Ecto neural progenitor cell (in vitro differentiated cells): ENCODE measurements around the gene AP4S1.

Source experiments
- DNase-seq: peaks from one replicate; pipeline ENCODE4 v3.0.0-alpha.2; 2018; ENCODE audit warnings: low spot score

Gene AP4S1

DNA sequence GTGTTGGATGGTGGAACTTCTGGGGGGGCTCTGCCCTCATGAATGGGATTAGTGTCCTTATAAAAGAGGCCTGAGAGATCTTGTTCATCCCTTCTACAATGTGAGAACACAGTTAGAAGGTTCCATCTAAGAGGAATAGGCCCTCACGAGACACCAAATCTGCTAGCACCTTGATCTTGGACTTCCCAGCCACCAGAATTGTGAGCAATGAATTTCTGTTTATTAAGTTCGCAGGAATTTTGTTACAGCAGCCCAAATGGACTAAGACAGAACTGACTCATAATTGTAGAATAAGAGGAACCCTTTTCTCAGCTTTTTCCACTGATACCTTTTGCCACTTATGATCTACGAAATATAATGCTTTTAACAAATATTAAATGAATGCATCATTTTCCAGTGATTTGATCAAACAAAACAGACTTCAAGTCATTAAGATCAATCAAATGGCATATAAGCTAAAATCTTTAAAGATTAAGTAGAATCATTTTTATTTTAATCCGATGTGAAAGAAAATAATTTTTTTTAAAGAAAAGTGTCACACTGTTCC, 113.9 kb downstream of the AP4S1 start:
- no peak for DNase-seq

DNA sequence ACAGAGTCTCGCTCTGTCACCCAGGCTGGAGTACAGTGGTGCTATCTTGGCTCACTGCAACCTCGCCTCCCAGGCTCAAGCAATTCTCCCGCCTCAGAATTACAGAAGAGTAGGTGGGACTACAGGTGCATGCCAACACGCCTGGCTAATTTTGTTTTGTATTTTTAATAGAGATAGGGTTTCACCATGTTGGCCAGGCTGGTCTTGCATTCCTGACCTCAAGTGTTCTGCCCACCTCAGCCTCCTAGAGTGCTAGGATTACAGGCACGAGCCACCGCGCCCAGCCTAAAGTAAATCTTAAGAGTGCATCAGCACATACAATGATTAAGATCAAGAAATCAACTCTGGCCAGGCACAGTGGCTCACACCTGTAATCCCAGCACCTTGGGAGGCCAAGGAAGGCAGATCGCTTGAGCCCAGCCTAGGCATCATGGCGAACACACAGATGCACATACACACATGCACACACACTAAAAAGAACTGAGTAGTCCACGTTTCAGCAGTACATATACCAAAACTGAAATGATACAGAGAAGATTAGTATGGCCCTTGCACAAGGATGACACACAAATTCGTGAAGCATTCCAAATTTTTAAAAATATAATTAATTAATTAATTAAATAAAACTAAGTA, 117.1 kb downstream of the AP4S1 start:
- no peak for DNase-seq
